ENCODE measurements around the gene PPP6R1.
A peak's percentile ranks its signal among the peaks of the same experiment; 100 is the strongest.

PPP6R1 gene

GRCh38 chr19:55269299-55269698 lies 10.5 kb upstream of the PPP6R1 start:
- H2AFZ ChIP-seq (ENCODE audit: low read length, unreplicated experiment): no peak overlapping the region
- no peak overlapping the region for H3K27ac ChIP-seq (ENCODE audit: low read depth, low read length)
- H3K4me3 ChIP-seq (ENCODE audit: low read depth, low read length): no peak overlapping the region
- H3K27me3 ChIP-seq (ENCODE audit: insufficient read depth, low read length): no peaks in the 10 kb centered on the region
- H3K79me2 ChIP-seq (ENCODE audit: control insufficient read depth, insufficient read depth, low read length, unreplicated experiment): no peaks in the 10 kb centered on the region
- H3K4me1 ChIP-seq (ENCODE audit: control insufficient read depth, insufficient read depth, low read length, unreplicated experiment): no peaks in the 10 kb centered on the region
- no peaks in the 10 kb centered on the region for H3K36me3 ChIP-seq (ENCODE audit: insufficient read depth, low read length)

- no peaks in the 10 kb centered on the region for H3K27me3 ChIP-seq (ENCODE audit: insufficient read depth, low read length)
- H3K36me3 ChIP-seq (ENCODE audit: insufficient read depth, low read length): no peaks in the 10 kb centered on the region
- H2AFZ ChIP-seq (ENCODE audit: low read length, unreplicated experiment): no peak overlapping the region
- no peaks in the 10 kb centered on the region for H3K79me2 ChIP-seq (ENCODE audit: control insufficient read depth, insufficient read depth, low read length, unreplicated experiment)
- no peak overlapping the region for H3K27ac ChIP-seq (ENCODE audit: low read depth, low read length)
- H3K4me3 ChIP-seq (ENCODE audit: low read depth, low read length): no peak overlapping the region
- H3K4me1 ChIP-seq (ENCODE audit: control insufficient read depth, insufficient read depth, low read length, unreplicated experiment): no peaks in the 10 kb centered on the region
Measured at GRCh38 chr19:55266840-55267239, 8.0 kb upstream of the PPP6R1 start.

GRCh38 chr19:55266404-55266803 lies 7.6 kb upstream of the PPP6R1 start:
- H3K79me2 ChIP-seq (ENCODE audit: control insufficient read depth, insufficient read depth, low read length, unreplicated experiment): no peaks in the 10 kb centered on the region
- no peaks in the 10 kb centered on the region for H3K27me3 ChIP-seq (ENCODE audit: insufficient read depth, low read length)
- H2AFZ ChIP-seq (ENCODE audit: low read length, unreplicated experiment): no peak overlapping the region
- H3K4me3 ChIP-seq (ENCODE audit: low read depth, low read length): no peak overlapping the region
- H3K4me1 ChIP-seq (ENCODE audit: control insufficient read depth, insufficient read depth, low read length, unreplicated experiment): no peaks in the 10 kb centered on the region
- H3K27ac ChIP-seq (ENCODE audit: low read depth, low read length): no peak overlapping the region
- no peaks in the 10 kb centered on the region for H3K36me3 ChIP-seq (ENCODE audit: insufficient read depth, low read length)

GRCh38 chr19:55265723-55266386 lies 7.0 kb upstream of the PPP6R1 start:
- H3K79me2 ChIP-seq (ENCODE audit: control insufficient read depth, insufficient read depth, low read length, unreplicated experiment): no peaks in the 10 kb centered on the region
- H3K27me3 ChIP-seq (ENCODE audit: insufficient read depth, low read length): no peaks in the 10 kb centered on the region
- no peak overlapping the region for H3K27ac ChIP-seq (ENCODE audit: low read depth, low read length)
- H3K36me3 ChIP-seq (ENCODE audit: insufficient read depth, low read length): no peaks in the 10 kb centered on the region
- H3K4me3 ChIP-seq (ENCODE audit: low read depth, low read length): no peak overlapping the region
- H2AFZ ChIP-seq (ENCODE audit: low read length, unreplicated experiment): no peak overlapping the region
- H3K4me1 ChIP-seq (ENCODE audit: control insufficient read depth, insufficient read depth, low read length, unreplicated experiment): no peaks in the 10 kb centered on the region

GRCh38 chr19:55265173-55265572 lies 6.4 kb upstream of the PPP6R1 start:
- H3K4me1 ChIP-seq (ENCODE audit: control insufficient read depth, insufficient read depth, low read length, unreplicated experiment): no peaks in the 10 kb centered on the region
- no peak overlapping the region for H3K4me3 ChIP-seq (ENCODE audit: low read depth, low read length)
- H3K36me3 ChIP-seq (ENCODE audit: insufficient read depth, low read length): no peaks in the 10 kb centered on the region
- no peak overlapping the region for H3K27ac ChIP-seq (ENCODE audit: low read depth, low read length)
- no peaks in the 10 kb centered on the region for H3K79me2 ChIP-seq (ENCODE audit: control insufficient read depth, insufficient read depth, low read length, unreplicated experiment)
- H2AFZ ChIP-seq (ENCODE audit: low read length, unreplicated experiment): no peak overlapping the region
- no peaks in the 10 kb centered on the region for H3K27me3 ChIP-seq (ENCODE audit: insufficient read depth, low read length)

- H3K4me1 ChIP-seq (ENCODE audit: control insufficient read depth, insufficient read depth, low read length, unreplicated experiment): no peaks in the 10 kb centered on the region
- H3K36me3 ChIP-seq (ENCODE audit: insufficient read depth, low read length): no peaks in the 10 kb centered on the region
- no peak overlapping the region for H3K27ac ChIP-seq (ENCODE audit: low read depth, low read length)
- no peaks in the 10 kb centered on the region for H3K27me3 ChIP-seq (ENCODE audit: insufficient read depth, low read length)
- H3K79me2 ChIP-seq (ENCODE audit: control insufficient read depth, insufficient read depth, low read length, unreplicated experiment): no peaks in the 10 kb centered on the region
- no peak overlapping the region for H3K4me3 ChIP-seq (ENCODE audit: low read depth, low read length)
- H2AFZ ChIP-seq (ENCODE audit: low read length, unreplicated experiment): no peak overlapping the region
Measured at GRCh38 chr19:55264531-55264930, 5.7 kb upstream of the PPP6R1 start.

GRCh38 chr19:55262359-55262758 lies 3.5 kb upstream of the PPP6R1 start:
- Histone ChIP-seq H3K27me3 (ENCODE audit: insufficient read depth, low read length) (no peaks in the 10 kb centered on the region), H2AFZ (ENCODE audit: low read length, unreplicated experiment) (no peak overlapping the region), H3K27ac (ENCODE audit: low read depth, low read length) (no peak overlapping the region), H3K79me2 (ENCODE audit: control insufficient read depth, insufficient read depth, low read length, unreplicated experiment) (peaks cover 12% of the 10 kb centered on the region), H3K4me3 (ENCODE audit: low read depth, low read length) (no peak overlapping the region), H3K4me1 (ENCODE audit: control insufficient read depth, insufficient read depth, low read length, unreplicated experiment) (no peaks in the 10 kb centered on the region), H3K36me3 (ENCODE audit: insufficient read depth, low read length) (no peaks in the 10 kb centered on the region)

GRCh38 chr19:55261671-55262126 lies 2.9 kb upstream of the PPP6R1 start:
- Histone ChIP-seq H3K27ac (ENCODE audit: low read depth, low read length) (no peak overlapping the region), H3K36me3 (ENCODE audit: insufficient read depth, low read length) (no peaks in the 10 kb centered on the region), H3K4me3 (ENCODE audit: low read depth, low read length) (no peak overlapping the region), H3K79me2 (ENCODE audit: control insufficient read depth, insufficient read depth, low read length, unreplicated experiment) (peaks cover 17% of the 10 kb centered on the region), H2AFZ (ENCODE audit: low read length, unreplicated experiment) (no peak overlapping the region), H3K4me1 (ENCODE audit: control insufficient read depth, insufficient read depth, low read length, unreplicated experiment) (peaks cover under 1% of the 10 kb centered on the region), H3K27me3 (ENCODE audit: insufficient read depth, low read length) (no peaks in the 10 kb centered on the region)

- Histone ChIP-seq H3K79me2 (ENCODE audit: control insufficient read depth, insufficient read depth, low read length, unreplicated experiment) (peaks cover 38% of the 10 kb centered on the region), H3K36me3 (ENCODE audit: insufficient read depth, low read length) (no peaks in the 10 kb centered on the region), H3K4me3 (ENCODE audit: low read depth, low read length) (peak overlapping the region; percentile 87), H2AFZ (ENCODE audit: low read length, unreplicated experiment) (peak overlapping the region; percentile 27), H3K4me1 (ENCODE audit: control insufficient read depth, insufficient read depth, low read length, unreplicated experiment) (peaks cover 14% of the 10 kb centered on the region), H3K27me3 (ENCODE audit: insufficient read depth, low read length) (no peaks in the 10 kb centered on the region), H3K27ac (ENCODE audit: low read depth, low read length) (peak overlapping the region; percentile 81)
Measured at GRCh38 chr19:55259540-55260210, 858 bp upstream of the PPP6R1 start.

- Histone ChIP-seq H2AFZ (ENCODE audit: low read length, unreplicated experiment) (no peak overlapping the region), H3K27ac (ENCODE audit: low read depth, low read length) (peak overlapping the region; percentile 65), H3K36me3 (ENCODE audit: insufficient read depth, low read length) (no peaks in the 10 kb centered on the region), H3K79me2 (ENCODE audit: control insufficient read depth, insufficient read depth, low read length, unreplicated experiment) (peaks cover 50% of the 10 kb centered on the region), H3K27me3 (ENCODE audit: insufficient read depth, low read length) (no peaks in the 10 kb centered on the region), H3K4me3 (ENCODE audit: low read depth, low read length) (peak overlapping the region; percentile 87), H3K4me1 (ENCODE audit: control insufficient read depth, insufficient read depth, low read length, unreplicated experiment) (peaks cover 14% of the 10 kb centered on the region)
Measured at GRCh38 chr19:55258476-55258827, 365 bp downstream of the PPP6R1 start.

Measured in ACC112 (cell line).